Astrocyte (in vitro differentiated cells and primary cell): ENCODE data around the gene URI1. TPM values are rescaled to one million over a fixed set of nuclear protein-coding genes. Genes with fewer than 3 reads are reported as not detected.

Source experiments
- DNase-seq: peaks from one replicate; pipeline ENCODE4 v3.0.0-alpha.2; 2010; ENCODE audit warnings: low read depth
- FAIRE-seq: peaks from 2 replicates; lab custom pipeline; 2011; peaks lifted over from hg19 to GRCh38; lab: Jason Lieb, UNC
- H2AFZ ChIP-seq: 2 replicates; pipeline ENCODE4 v1.6.0; 2012; ENCODE audit warnings: low read depth, low read length, inconsistent platforms
- H3K27ac ChIP-seq: 2 replicates; pipeline ENCODE4 v1.5.1; 2011; ENCODE audit warnings: low read depth, low read length, inconsistent platforms
- H3K27me3 ChIP-seq: 2 replicates; pipeline ENCODE4 v1.6.0; 2011; ENCODE audit warnings: low read length, inconsistent platforms; ENCODE audit not compliant: insufficient read depth
- H3K36me3 ChIP-seq: 2 replicates; pipeline ENCODE4 v1.5.1; 2011; ENCODE audit warnings: low read length, inconsistent platforms; ENCODE audit not compliant: insufficient read depth
- H3K4me1 ChIP-seq: 2 replicates; pipeline ENCODE4 v1.5.1; 2011; ENCODE audit warnings: low read length, inconsistent platforms; ENCODE audit not compliant: insufficient read depth
- H3K4me2 ChIP-seq: 2 replicates; pipeline ENCODE4 v1.6.0; 2012; ENCODE audit warnings: low read length, inconsistent platforms
- H3K4me3 ChIP-seq: 2 replicates; pipeline ENCODE4 v1.5.1; 2011; ENCODE audit warnings: low read depth, mild to moderate bottlenecking, low read length, inconsistent platforms; ENCODE audit not compliant: insufficient read depth
- H3K79me2 ChIP-seq: 2 replicates; pipeline ENCODE4 v1.6.0; 2012; ENCODE audit warnings: mild to moderate bottlenecking, low read length, inconsistent platforms; ENCODE audit not compliant: insufficient read depth
- H3K9ac ChIP-seq: 2 replicates; pipeline ENCODE4 v1.6.0; 2012; ENCODE audit warnings: mild to moderate bottlenecking, low read length, inconsistent platforms
- H3K9me3 ChIP-seq: 2 replicates; pipeline ENCODE4 v1.5.1; 2012; ENCODE audit warnings: low read depth, mild to moderate bottlenecking, low read length, inconsistent platforms; ENCODE audit not compliant: insufficient read depth
- H4K20me1 ChIP-seq: 2 replicates; pipeline ENCODE4 v1.6.0; 2012; ENCODE audit warnings: low read length, inconsistent platforms; ENCODE audit not compliant: insufficient read depth
- H3K27ac Mint-ChIP-seq: one replicate; pipeline ENCODE4 v1.8.0; 2021; ENCODE audit warnings: mild to moderate bottlenecking, mixed read lengths; ENCODE audit not compliant: unreplicated experiment
- H3K27me3 Mint-ChIP-seq: one replicate; pipeline ENCODE4 v1.8.0; 2021; ENCODE audit warnings: low read depth, mixed read lengths; ENCODE audit not compliant: unreplicated experiment
- H3K36me3 Mint-ChIP-seq: one replicate; pipeline ENCODE4 v1.8.0; 2021; ENCODE audit warnings: low read depth, mixed read lengths; ENCODE audit not compliant: unreplicated experiment
- H3K4me1 Mint-ChIP-seq: one replicate; pipeline ENCODE4 v1.8.0; 2021; ENCODE audit warnings: low read depth, mixed read lengths; ENCODE audit not compliant: unreplicated experiment
- H3K4me3 Mint-ChIP-seq: one replicate; pipeline ENCODE4 v1.8.0; 2021; ENCODE audit warnings: mild to moderate bottlenecking, moderate library complexity, mixed read lengths; ENCODE audit not compliant: unreplicated experiment
- H3K9me3 Mint-ChIP-seq: one replicate; pipeline ENCODE4 v1.8.0; 2021; ENCODE audit warnings: mild to moderate bottlenecking, mixed read lengths; ENCODE audit not compliant: unreplicated experiment
- EZH2 ChIP-seq: IDR thresholded peaks from 2 replicates; pipeline ENCODE4 v1.6.1; 2012; ENCODE audit warnings: mild to moderate bottlenecking, low read length, inconsistent platforms; ENCODE audit not compliant: insufficient read depth
- total RNA-seq: library from RNA; stranded (reverse); gene quantifications from 2 replicates; pipeline ENCODE4 v1.2.1, GENCODE V29; 2021
- TF ChIP-seq, protein P1 (sequence below): IDR thresholded peaks from 2 replicates; pipeline ENCODE4 v1.5.1; 2011; ENCODE audit warnings: low read depth, mild to moderate bottlenecking, inconsistent platforms, low read length, moderate library complexity; ENCODE audit not compliant: insufficient read depth

The URI1 gene
- total RNA-seq, 1 donor from 2014 or later: 61.4 TPM

DNA sequence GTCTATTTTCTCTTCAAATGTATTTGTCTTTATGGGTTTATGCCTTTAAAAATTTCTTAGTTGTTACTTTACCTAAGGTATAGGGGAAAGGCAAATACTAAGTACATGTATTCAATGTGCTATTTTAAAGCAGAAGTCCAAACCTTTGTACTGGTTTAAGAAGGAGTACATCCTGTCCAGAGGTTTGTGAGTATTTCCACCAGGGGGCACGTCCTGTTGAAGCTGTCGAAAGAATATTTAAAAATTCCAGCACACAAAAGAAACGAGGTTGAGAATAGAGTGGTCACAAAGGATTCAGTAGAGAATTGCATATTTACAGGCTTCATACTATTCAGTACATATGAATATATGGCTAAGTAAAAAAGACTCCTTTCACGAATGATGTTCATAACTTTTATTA is 59.8 kb downstream of the URI1 start:
- Histone ChIP-seq H3K4me2 (no peak overlapping the region), H3K9ac (no peak overlapping the region), H3K4me3 (no peak overlapping the region), H3K79me2 (peaks cover 47% of the 10 kb centered on the region), H3K27me3 (no peaks in the 10 kb centered on the region), H3K9me3 (no peaks in the 10 kb centered on the region), H3K27ac (no peak overlapping the region), H2AFZ (no peak overlapping the region), H3K36me3 (peaks cover 6% of the 10 kb centered on the region), H3K4me1 (no peaks in the 10 kb centered on the region), H4K20me1 (peaks cover 22% of the 10 kb centered on the region)
- TF ChIP-seq EZH2: no peak
- TF ChIP-seq, protein P1, sequence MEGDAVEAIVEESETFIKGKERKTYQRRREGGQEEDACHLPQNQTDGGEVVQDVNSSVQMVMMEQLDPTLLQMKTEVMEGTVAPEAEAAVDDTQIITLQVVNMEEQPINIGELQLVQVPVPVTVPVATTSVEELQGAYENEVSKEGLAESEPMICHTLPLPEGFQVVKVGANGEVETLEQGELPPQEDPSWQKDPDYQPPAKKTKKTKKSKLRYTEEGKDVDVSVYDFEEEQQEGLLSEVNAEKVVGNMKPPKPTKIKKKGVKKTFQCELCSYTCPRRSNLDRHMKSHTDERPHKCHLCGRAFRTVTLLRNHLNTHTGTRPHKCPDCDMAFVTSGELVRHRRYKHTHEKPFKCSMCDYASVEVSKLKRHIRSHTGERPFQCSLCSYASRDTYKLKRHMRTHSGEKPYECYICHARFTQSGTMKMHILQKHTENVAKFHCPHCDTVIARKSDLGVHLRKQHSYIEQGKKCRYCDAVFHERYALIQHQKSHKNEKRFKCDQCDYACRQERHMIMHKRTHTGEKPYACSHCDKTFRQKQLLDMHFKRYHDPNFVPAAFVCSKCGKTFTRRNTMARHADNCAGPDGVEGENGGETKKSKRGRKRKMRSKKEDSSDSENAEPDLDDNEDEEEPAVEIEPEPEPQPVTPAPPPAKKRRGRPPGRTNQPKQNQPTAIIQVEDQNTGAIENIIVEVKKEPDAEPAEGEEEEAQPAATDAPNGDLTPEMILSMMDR: peak; percentile 22
- no peaks in the 10 kb centered on the region for H3K27me3 Mint-ChIP-seq
- H3K4me3 Mint-ChIP-seq: no peak overlapping the region
- peaks cover 10% of the 10 kb centered on the region for H3K4me1 Mint-ChIP-seq
- FAIRE-seq (no peak), DNase-seq (no peak)
- no peaks in the 10 kb centered on the region for H3K9me3 Mint-ChIP-seq
- peaks cover 2% of the 10 kb centered on the region for H3K36me3 Mint-ChIP-seq
- no peak overlapping the region for H3K27ac Mint-ChIP-seq

DNA sequence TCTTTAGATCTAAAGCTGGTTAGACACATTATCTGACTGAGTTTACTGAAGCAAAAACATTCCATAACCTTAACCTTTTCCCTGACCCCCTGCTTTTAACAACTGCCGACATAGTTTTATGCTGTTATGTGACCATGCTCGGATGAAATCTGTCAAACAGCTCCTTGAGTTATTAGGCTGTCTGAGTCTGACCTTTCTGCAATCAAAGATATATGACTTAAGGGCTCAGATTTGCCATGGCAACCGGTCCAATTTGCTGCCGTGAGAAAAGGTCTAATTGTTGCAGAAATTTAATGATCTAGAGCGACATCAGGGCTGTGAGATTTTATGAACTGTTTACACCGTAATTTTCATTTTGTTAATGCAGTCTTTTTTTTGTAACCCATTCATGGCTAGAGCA is 61.8 kb downstream of the URI1 start:
- H3K27me3 ChIP-seq: no peaks in the 10 kb centered on the region
- peaks cover 8% of the 10 kb centered on the region for H3K36me3 ChIP-seq
- no peak overlapping the region for H3K4me2 ChIP-seq
- H3K27me3 Mint-ChIP-seq: no peaks in the 10 kb centered on the region
- H3K9me3 Mint-ChIP-seq: no peaks in the 10 kb centered on the region
- H3K4me1 ChIP-seq: no peaks in the 10 kb centered on the region
- H3K36me3 Mint-ChIP-seq: peaks cover 2% of the 10 kb centered on the region
- H2AFZ ChIP-seq: no peak overlapping the region
- no peak overlapping the region for H3K4me3 Mint-ChIP-seq
- H3K4me1 Mint-ChIP-seq: peaks cover 10% of the 10 kb centered on the region
- H3K79me2 ChIP-seq: peaks cover 32% of the 10 kb centered on the region
- TF ChIP-seq, protein P1: no peak
- TF ChIP-seq EZH2: no peak
- FAIRE-seq (no peak), DNase-seq (no peak)
- no peak overlapping the region for H3K4me3 ChIP-seq
- peaks cover 15% of the 10 kb centered on the region for H4K20me1 ChIP-seq
- H3K27ac ChIP-seq: no peak overlapping the region
- H3K9ac ChIP-seq: no peak overlapping the region
- no peaks in the 10 kb centered on the region for H3K9me3 ChIP-seq
- H3K27ac Mint-ChIP-seq: no peak overlapping the region

DNA sequence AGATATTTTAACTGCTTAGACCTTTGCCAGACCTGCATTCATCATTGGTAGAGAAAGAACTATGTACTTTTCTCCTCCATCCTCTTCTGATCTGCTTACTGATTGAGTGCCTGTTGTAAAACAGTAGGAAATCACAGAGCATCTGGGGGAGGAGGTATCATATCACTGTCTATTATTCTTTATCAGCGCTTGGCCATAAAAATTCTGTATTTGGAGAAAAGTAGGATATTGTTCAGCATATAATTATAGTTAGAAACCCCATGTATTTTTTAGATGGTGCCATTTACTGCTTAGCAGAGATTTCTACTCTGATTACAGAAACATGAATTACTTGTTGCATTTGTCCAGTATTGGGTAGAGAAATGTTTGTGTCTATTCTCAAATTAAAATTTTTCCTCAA is 62.4 kb downstream of the URI1 start:
- H3K27me3 Mint-ChIP-seq: no peaks in the 10 kb centered on the region
- no peak overlapping the region for H3K27ac ChIP-seq
- FAIRE-seq (no peak), DNase-seq (no peak)
- H3K9ac ChIP-seq: no peak overlapping the region
- H3K9me3 Mint-ChIP-seq: no peaks in the 10 kb centered on the region
- H3K27ac Mint-ChIP-seq: no peak overlapping the region
- H3K4me2 ChIP-seq: no peak overlapping the region
- peaks cover 26% of the 10 kb centered on the region for H3K79me2 ChIP-seq
- peaks cover 14% of the 10 kb centered on the region for H4K20me1 ChIP-seq
- TF ChIP-seq, protein P1: no peak
- peaks cover 10% of the 10 kb centered on the region for H3K4me1 Mint-ChIP-seq
- H3K4me3 Mint-ChIP-seq: peak overlapping the region; percentile 15
- peaks cover 6% of the 10 kb centered on the region for H3K36me3 Mint-ChIP-seq
- H3K4me1 ChIP-seq: no peaks in the 10 kb centered on the region
- H3K9me3 ChIP-seq: no peaks in the 10 kb centered on the region
- no peak overlapping the region for H3K4me3 ChIP-seq
- H3K27me3 ChIP-seq: no peaks in the 10 kb centered on the region
- H2AFZ ChIP-seq: no peak overlapping the region
- H3K36me3 ChIP-seq: peaks cover 13% of the 10 kb centered on the region
